Activated CD4-positive, alpha-beta T cell treated with anti-CD3 and anti-CD28 coated beads for 36 hours (primary cell): ENCODE data around the gene SORCS2. TPM values are rescaled to one million over a fixed set of nuclear protein-coding genes. Genes with fewer than 3 reads are reported as not detected.
A peak's percentile ranks its signal among the peaks of the same experiment; 100 is the strongest.

Experiments used
- ATAC-seq: fragments of 200-7000 bp; cut with Tn5 transposase; one replicate; pipeline ENCODE4 v1.10.0; 2021; ENCODE audit warnings: mild to moderate bottlenecking, moderate library complexity
- CTCF ChIA-PET: fragments of 350-600 bp; sonication (Branson Sonifier 250); formaldehyde crosslinking; loops from one replicate; lab custom pipeline; 2021; ENCODE audit warnings: antibody characterized with exemption; lab: Charles Lee
- POLR2A ChIA-PET: fragments of 350-600 bp; sonication (Branson Sonifier 250); formaldehyde crosslinking; loops from one replicate; lab custom pipeline; 2021; ENCODE audit warnings: antibody characterized with exemption, inconsistent platforms; lab: Charles Lee
- DNase-seq: peaks from one replicate; pipeline ENCODE4 v3.0.0-alpha.2; 2020
- H3K27ac Mint-ChIP-seq: one replicate; pipeline ENCODE4 v1.8.0; 2021; ENCODE audit warnings: mixed read lengths
- H3K27me3 Mint-ChIP-seq: one replicate; pipeline ENCODE4 v1.8.0; 2021; ENCODE audit warnings: mixed read lengths
- H3K36me3 Mint-ChIP-seq: one replicate; pipeline ENCODE4 v1.8.0; 2021; ENCODE audit warnings: low read depth, mixed read lengths
- H3K4me1 Mint-ChIP-seq: one replicate; pipeline ENCODE4 v1.8.0; 2021; ENCODE audit warnings: mixed read lengths
- H3K4me3 Mint-ChIP-seq: one replicate; pipeline ENCODE4 v1.8.0; 2021; ENCODE audit warnings: mild to moderate bottlenecking, moderate library complexity, mixed read lengths
- H3K9me3 Mint-ChIP-seq: one replicate; pipeline ENCODE4 v1.8.0; 2021; ENCODE audit warnings: low read depth, mixed read lengths
- intact Hi-C, 2 experiments: fragments of 100-400 bp; cut with DNase I in 1 of 2; cut with micrococcal nuclease in 1 of 2; formaldehyde crosslinking; loops; one replicate each; pipeline versions ENCODE4 v1.14.2 to v1.15.1; 2022 to 2024; cut with DNase I, micrococcal nuclease
- total RNA-seq, 2 experiments: library from RNA; stranded (reverse); gene quantifications; one replicate each; pipeline ENCODE4 v1.2.3, GENCODE V29; 2021

SORCS2 gene
- total RNA-seq, 2 experiments from 2014 or later = 0.04 TPM; not detected in 1

GRCh38 chr4:7328913-7329638 is 136.7 kb downstream of the SORCS2 start:
- no peaks in the 10 kb centered on the region for H3K36me3 Mint-ChIP-seq
- intact Hi-C loops = no loop called here
- DNase-seq (no peak), ATAC-seq (no peak)
- no peaks in the 10 kb centered on the region for H3K9me3 Mint-ChIP-seq
- H3K27me3 Mint-ChIP-seq = peaks cover 3% of the 10 kb centered on the region
- H3K4me1 Mint-ChIP-seq = no peaks in the 10 kb centered on the region
- H3K4me3 Mint-ChIP-seq = no peak overlapping the region
- CTCF ChIA-PET = interaction anchor here (0.6 kb wide), 1 partner anchor 89 kb away, joined by 3 read pairs; no protein-coding TSS in a partner anchor
- POLR2A ChIA-PET = no interaction called here
- H3K27ac Mint-ChIP-seq = no peak overlapping the region

- Mint-ChIP-seq H3K9me3 (no peaks in the 10 kb centered on the region), H3K27ac (no peak overlapping the region), H3K4me3 (no peak overlapping the region), H3K4me1 (no peaks in the 10 kb centered on the region), H3K27me3 (peaks cover 3% of the 10 kb centered on the region), H3K36me3 (no peaks in the 10 kb centered on the region)
- intact Hi-C loops = no loop called here
- POLR2A ChIA-PET = no interaction called here
- CTCF ChIA-PET = no interaction called here
- no peak for DNase-seq
- no peak for ATAC-seq
Observed at GRCh38 chr4:7330031-7330596, 137.8 kb downstream of the SORCS2 start.

GRCh38 chr4:7330811-7331681 is 138.7 kb downstream of the SORCS2 start:
- Mint-ChIP-seq H3K36me3 (no peaks in the 10 kb centered on the region), H3K27ac (no peak overlapping the region), H3K4me3 (no peak overlapping the region), H3K9me3 (no peaks in the 10 kb centered on the region), H3K27me3 (no peaks in the 10 kb centered on the region), H3K4me1 (no peaks in the 10 kb centered on the region)
- DNase-seq = no peak
- ChIA-PET CTCF (no interaction called here), POLR2A (no interaction called here)
- intact Hi-C loops = no loop called here
- no peak for ATAC-seq

DNA sequence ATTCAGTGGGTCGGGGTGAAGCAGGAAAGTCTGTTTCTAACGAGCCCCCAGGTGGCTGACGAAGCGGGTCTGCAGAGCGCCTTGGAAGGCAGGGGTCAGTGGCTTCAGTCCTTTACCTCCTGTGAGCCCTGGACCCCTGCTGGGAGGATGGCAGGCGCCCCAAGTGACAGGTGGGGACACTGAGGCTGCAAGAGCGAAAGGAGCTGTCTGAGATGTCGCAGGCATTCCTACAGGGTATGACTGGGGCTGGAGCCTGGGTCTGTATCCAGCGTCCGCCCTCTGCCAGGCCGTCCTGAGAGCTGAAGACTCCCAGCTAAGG is 139.3 kb downstream of the SORCS2 start:
- POLR2A ChIA-PET = no interaction called here
- DNase-seq = no peak
- Mint-ChIP-seq H3K36me3 (no peaks in the 10 kb centered on the region), H3K27me3 (no peaks in the 10 kb centered on the region), H3K27ac (no peak overlapping the region), H3K4me3 (no peak overlapping the region), H3K9me3 (no peaks in the 10 kb centered on the region), H3K4me1 (no peaks in the 10 kb centered on the region)
- ATAC-seq = no peak
- intact Hi-C loops = no loop called here
- CTCF ChIA-PET = interaction anchor here (0.7 kb wide), 1 partner anchor 845 kb away, joined by 3 read pairs; no protein-coding TSS in a partner anchor

DNA sequence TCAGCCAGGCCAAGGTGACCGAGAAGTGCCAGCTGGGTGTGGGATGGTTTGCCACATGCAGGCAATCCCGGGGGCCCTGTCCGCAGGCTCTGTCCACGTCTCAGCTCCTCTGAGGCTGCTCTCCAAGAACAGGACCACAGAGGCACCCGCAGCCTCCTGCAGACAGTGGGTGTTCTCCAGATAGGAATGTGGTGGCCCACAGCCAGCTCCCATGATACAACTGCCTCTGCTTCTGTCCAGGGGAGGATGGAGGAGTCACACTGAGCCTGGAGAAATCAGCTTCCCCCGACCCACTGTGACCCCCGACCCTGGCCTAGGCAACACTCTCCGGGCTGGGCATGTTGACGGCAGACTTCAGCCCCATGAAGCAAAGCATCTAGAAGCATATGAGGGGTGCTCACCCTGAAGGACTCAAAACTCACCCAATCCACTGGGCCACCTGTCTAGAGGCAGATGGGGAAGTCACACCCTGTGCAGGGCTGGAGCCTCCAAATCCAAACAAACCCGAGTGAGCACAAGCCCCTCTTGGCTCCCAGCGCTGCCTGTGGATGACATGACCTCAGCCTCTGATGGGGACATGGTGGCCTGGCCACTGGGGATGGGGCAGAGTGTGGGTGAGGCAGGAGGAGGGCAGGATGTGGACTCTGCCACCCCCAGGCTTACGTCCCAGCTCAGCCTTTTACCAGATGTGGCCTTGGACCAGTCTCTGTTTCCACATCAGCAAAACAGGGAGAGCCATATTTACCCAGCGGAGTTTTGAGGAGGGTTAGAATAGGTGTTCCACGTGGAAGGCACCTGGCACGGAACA is 140.1 kb downstream of the SORCS2 start:
- Mint-ChIP-seq H3K36me3 (no peaks in the 10 kb centered on the region), H3K27ac (no peak overlapping the region), H3K4me1 (no peaks in the 10 kb centered on the region), H3K27me3 (no peaks in the 10 kb centered on the region), H3K9me3 (no peaks in the 10 kb centered on the region), H3K4me3 (no peak overlapping the region)
- ChIA-PET POLR2A (no interaction called here), CTCF (interaction anchor here (0.7 kb wide), 1 partner anchor 845 kb away, joined by 3 read pairs; no protein-coding TSS in a partner anchor)
- ATAC-seq = no peak
- no peak for DNase-seq
- intact Hi-C loops = no loop called here

DNA sequence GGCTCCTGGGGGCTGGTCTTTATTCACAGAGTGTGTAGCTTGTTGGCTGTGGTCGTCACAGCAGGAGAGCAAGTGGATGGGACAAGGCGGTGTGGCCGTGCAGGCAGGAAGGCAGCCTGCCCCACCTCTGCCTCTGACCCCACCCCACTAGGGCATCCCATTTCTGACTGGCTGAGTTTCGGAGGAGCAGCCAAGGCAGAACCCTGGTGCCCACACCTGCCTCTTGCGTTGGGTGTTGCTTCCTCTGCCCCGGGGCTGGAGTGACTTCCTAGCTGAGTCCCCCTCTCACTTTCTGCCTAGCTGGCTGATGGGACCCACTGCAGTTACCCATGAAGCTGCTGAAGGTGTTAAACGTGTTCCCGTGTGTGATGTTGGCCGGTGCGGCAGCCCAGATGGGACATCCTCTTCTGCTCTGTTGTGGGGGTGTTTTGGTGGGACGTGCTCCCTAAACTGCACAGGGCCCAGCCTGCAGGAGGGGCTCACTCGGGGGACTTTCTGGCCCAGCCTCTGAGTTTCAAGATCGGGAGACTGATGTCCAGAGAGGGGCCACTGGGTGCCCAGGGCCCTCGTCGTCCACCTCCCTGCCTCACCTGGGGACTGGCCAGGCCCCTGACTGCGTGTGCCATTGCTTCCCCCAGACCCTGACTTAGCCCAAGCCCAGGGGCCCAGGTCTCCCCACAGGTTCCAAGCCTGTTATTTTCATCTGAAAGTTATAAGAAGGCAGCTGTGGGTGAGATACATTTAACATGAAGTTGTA is 140.9 kb downstream of the SORCS2 start:
- Mint-ChIP-seq H3K27ac (no peak overlapping the region), H3K36me3 (no peaks in the 10 kb centered on the region), H3K9me3 (no peaks in the 10 kb centered on the region), H3K4me3 (no peak overlapping the region), H3K27me3 (no peaks in the 10 kb centered on the region), H3K4me1 (no peaks in the 10 kb centered on the region)
- ATAC-seq = no peak
- intact Hi-C loops = no loop called here
- ChIA-PET POLR2A (no interaction called here), CTCF (no interaction called here)
- DNase-seq = no peak

- Mint-ChIP-seq H3K27ac (no peak overlapping the region), H3K4me1 (no peaks in the 10 kb centered on the region), H3K9me3 (no peaks in the 10 kb centered on the region), H3K36me3 (no peaks in the 10 kb centered on the region), H3K27me3 (no peaks in the 10 kb centered on the region), H3K4me3 (no peak overlapping the region)
- POLR2A ChIA-PET = no interaction called here
- intact Hi-C loops = no loop called here
- CTCF ChIA-PET = no interaction called here
- no peak for DNase-seq
- no peak for ATAC-seq
Observed at GRCh38 chr4:7333801-7334421, 141.6 kb downstream of the SORCS2 start.

- ChIA-PET POLR2A (no interaction called here), CTCF (interaction anchor here (0.6 to 1.4 kb wide), 2 partner anchors 9 to 1718 kb away, joined by 4 to 5 read pairs; no protein-coding TSS in a partner anchor)
- no peak overlapping the region for H3K4me3 Mint-ChIP-seq
- DNase-seq (no peak), ATAC-seq (no peak)
- H3K27me3 Mint-ChIP-seq = no peaks in the 10 kb centered on the region
- H3K36me3 Mint-ChIP-seq = no peaks in the 10 kb centered on the region
- intact Hi-C loops = loop anchor here (1.0 to 5.0 kb wide), 2 partner anchors 142 kb away; partner anchors contain the start of gene SORCS2 (in 2 of the 2)
- H3K4me1 Mint-ChIP-seq = no peaks in the 10 kb centered on the region
- H3K9me3 Mint-ChIP-seq = no peaks in the 10 kb centered on the region
- H3K27ac Mint-ChIP-seq = no peak overlapping the region
Observed at GRCh38 chr4:7334521-7335275, 142.4 kb downstream of the SORCS2 start.

DNA sequence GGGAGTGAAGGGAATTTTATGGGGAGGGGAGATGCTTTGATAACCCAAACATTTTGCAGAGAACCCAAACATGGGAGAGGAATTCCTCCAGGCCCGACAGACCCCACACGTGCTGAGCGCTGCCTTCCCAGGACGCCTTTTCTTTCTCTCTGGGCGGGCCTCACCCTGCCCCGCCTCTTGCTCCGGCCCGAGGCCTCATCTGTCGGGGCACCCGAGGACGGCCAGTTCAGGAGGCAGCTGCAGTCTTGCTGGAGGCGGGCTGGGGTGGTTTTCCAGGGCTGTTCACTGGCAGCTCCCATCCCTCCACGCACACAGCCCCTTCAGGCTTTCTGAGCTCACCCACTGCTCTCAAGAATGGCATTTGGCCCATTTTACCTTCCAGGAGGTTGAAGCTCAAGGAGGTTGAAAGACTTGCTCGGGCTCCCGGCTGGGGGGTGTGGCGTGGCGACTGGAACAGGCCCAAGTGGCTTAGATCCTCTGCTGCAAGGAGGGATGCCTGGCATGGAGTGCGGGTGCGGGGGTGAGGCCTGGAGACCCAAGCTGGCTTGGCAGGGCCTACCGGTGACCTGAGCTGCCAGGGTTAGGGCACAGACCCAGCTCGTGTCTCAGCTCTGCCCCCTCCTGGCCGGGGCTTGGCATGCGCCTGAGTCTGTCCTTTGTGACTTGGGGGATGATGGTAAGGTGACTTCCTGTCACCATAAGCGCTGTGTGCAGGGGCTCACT is 143.2 kb downstream of the SORCS2 start:
- intact Hi-C loops = loop anchor here (1.0 to 5.0 kb wide), 2 partner anchors 143 kb away; partner anchors contain the start of gene SORCS2 (in 2 of the 2)
- no peaks in the 10 kb centered on the region for H3K27me3 Mint-ChIP-seq

More for the DNA sequence above, 143.2 kb downstream of the SORCS2 start:
- CTCF ChIA-PET = interaction anchor here (0.6 to 1.5 kb wide), 15 partner anchors 8 to 1718 kb away, joined by 3 to 13 read pairs (median 3); no protein-coding TSS in a partner anchor
- POLR2A ChIA-PET = interaction anchor here (0.6 kb wide), 1 partner anchor 26 kb away, joined by 3 read pairs; no protein-coding TSS in a partner anchor
- no peaks in the 10 kb centered on the region for H3K9me3 Mint-ChIP-seq
- H3K4me1 Mint-ChIP-seq = no peaks in the 10 kb centered on the region
- no peak overlapping the region for H3K27ac Mint-ChIP-seq
- no peaks in the 10 kb centered on the region for H3K36me3 Mint-ChIP-seq
- DNase-seq = peak; percentile 82
- no peak overlapping the region for H3K4me3 Mint-ChIP-seq
- peak; percentile 91 for ATAC-seq
